Erythroblast (primary cell): ENCODE measurements around the gene BPIFA1.
A peak's percentile ranks its signal among the peaks of the same experiment; 100 is the strongest.

Experiments
- DNase-seq, 2 experiments: peaks; one replicate each; lab custom pipeline; 2025; lab: John Stamatoyannopoulos, UW
- GATA1 ChIP-seq: IDR thresholded peaks from 2 replicates; pipeline ENCODE4 v1.6.1; 2011; ENCODE audit warnings: low read depth, mild to moderate bottlenecking, control low read depth, low read length, moderate library complexity
- POLR2A ChIP-seq: IDR thresholded peaks from 2 replicates; pipeline ENCODE4 v1.6.1; 2011; ENCODE audit warnings: mild to moderate bottlenecking, low read length

The BPIFA1 gene

DNA sequence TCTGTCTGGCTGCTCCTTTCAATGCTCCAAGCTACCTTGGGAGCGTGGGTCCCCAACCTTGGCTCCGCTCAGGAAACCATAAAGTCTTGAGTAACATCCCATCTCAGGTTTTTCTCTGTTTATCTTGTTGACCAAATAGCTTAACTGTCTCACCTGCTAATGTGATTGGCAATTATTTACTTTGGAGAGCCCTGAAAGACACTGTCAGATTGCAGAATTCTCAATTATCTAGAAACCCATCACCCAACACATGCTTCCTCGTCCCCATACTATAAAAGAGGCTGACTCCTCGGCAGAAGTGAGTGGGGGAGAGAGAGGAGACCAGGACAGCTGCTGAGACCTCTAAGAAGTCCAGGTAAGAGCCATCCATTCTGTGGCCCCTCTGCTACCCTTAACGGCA is at the start of gene BPIFA1:
TSS of gene BPIFA1 (plus strand) at position 301 of the 400 bp plus-strand sequence. CDS start 1,716 bp downstream, outside the sequence.
- no peak for DNase-seq
- TF ChIP-seq POLR2A (no peak), GATA1 (no peak)

DNA sequence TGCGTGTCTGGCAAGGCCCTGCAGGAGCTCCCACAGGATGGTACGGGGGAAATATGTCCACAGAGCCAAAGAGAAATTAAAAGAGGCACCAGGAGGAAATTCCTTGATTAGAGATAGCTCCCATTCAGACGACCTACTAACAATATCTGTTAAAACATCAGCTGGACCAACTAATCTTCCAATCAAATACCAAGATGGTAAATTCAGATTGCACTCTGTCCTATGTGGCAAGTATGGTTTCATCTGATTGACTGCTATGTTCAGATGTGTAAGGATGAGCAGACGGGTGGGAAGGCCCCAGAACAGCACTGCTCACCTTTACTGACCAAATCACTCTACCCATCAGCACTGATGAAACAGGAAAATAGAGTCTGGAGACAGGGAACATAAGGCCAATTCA is 48.3 kb upstream of the BPIFA1 start:
- TF ChIP-seq POLR2A (no peak), GATA1 (no peak)
- DNase-seq, result no peak

DNA sequence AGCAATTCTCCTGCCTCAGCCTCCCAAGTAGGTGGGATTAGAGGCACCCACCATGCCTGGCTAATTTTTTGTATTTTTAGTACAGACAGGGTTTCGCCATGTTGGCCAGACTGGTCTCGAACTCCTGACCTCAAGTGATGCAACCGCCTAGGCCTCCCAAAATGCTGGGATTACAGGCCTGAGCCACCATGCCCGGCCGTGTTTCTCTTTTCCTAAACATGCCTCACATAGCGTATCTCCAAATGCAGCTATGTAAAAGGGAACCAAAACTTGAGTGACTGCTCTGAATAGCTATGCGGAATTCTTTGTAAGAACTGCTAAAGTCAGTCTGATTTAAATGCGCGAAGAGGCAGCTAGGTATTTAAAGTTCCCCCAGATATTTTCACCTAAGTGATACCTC is 47.4 kb upstream of the BPIFA1 start:
- no peak for TF ChIP-seq GATA1
- DNase-seq, result no peak

- no peak for DNase-seq
- TF ChIP-seq GATA1, result no peak
- no peak for TF ChIP-seq POLR2A
Measured at GRCh38 chr20:33191484-33191883, 44.3 kb upstream of the BPIFA1 start.

DNA sequence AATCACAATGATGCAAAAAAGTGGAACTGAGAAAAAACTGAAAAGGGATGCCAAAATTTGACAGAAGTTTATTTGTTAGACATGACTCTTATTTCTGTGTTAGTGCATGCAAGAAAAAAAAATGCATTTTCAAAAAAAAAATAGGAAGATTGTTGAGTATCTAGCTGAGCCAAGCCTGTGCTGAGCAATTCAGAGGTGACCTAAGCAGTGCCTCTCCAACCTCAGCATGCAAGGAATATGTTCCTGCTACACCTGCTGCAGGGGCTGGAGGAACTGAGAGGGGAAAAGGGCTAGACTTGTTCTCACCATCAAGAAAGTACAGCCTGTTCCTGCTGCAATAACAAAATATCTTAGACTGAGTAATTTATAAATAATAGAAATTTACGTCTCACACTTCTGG is 43.8 kb upstream of the BPIFA1 start:
- TF ChIP-seq GATA1 (no peak), POLR2A (no peak)
- no peak for DNase-seq

DNA sequence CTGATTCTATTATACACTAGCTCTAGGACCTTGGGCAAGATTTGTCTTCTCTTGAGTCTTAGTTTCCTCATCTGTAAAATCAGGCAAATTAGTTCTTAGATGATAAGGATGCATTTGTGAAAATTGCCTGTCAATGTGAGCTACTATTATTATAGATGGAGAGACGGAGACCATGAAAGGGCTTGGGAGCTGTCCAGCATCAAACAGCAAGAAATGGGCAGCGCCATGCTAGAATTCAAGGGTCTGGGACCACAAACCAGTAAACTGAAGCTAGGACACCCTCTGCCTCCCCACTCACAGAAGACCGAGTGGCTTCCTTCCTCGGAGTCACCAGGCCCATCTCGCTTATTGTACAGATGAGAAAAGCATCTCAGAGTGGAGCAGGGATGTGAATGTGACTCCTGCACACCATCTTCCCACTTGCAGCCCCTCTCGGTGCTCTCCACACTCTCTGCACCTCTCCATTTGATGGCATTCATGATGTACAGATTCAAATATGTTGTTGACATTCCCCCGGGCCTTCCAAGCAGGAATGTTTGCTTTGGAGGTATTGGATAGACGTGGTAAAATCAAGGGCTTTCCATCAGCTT is 42.8 kb upstream of the BPIFA1 start:
- no peak for TF ChIP-seq POLR2A
- no peak for TF ChIP-seq GATA1
- DNase-seq, result no peak

DNA sequence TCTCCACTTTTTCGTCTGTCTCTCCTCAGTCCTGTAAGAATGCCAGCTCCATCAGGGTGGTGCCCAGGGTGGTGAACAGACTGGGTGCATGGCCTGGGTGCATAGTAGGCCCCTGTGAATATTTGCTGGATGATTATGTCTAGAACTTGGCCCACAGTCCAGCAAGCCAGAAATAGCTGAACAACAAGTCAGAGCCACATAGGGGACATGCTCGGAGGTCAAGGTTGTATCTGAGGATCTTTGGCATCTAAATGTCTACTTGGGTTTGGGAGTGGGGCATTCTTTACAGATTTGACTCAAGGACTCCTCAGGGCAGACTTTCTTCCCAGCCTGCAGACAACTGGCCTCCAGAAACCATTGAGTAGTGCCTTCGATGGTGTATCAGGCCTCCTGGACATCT is 36.8 kb upstream of the BPIFA1 start:
- DNase-seq, result no peak
- TF ChIP-seq GATA1 (no peak), POLR2A (no peak)

DNA sequence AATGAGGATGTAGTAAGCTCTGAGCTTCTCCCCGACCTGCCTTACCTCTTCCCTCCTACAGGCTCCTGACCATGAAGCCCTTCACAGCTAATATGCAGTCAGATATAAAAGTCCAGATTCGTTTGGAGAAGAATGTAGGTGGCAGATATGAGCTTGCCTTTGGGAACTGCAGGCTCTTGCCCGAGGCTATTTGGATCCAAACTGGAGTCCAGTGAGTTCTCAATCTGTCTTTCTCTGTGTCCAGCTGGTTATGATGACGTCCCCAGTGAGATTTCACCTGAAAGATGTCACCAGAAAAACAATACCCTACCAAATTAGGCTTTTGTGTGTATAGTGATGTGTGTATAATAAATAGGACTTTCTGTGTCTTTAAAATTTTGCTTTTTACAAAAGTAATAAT is 33.3 kb upstream of the BPIFA1 start:
- DNase-seq, result no peak
- TF ChIP-seq POLR2A (no peak), GATA1 (no peak)

DNA sequence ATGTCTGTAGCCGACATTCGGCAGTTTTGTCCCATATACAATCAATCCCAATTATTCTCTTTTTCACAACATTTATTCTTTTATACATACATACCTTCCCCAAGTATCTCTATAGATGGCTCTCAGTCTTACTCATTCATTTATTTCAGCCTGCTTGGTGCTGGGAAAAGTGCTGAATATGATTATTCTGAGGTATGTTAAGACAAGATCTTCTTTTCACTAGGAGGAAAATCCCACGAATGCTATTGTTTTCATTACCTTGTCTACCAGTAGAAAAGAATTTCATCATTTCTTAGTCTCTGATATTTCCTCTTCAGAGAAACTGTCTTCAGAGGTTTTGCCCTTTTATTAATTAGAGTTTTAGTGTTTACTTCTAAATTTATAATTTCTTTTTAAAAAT is 32.4 kb upstream of the BPIFA1 start:
- no peak for DNase-seq
- TF ChIP-seq POLR2A (no peak), GATA1 (no peak)

DNA sequence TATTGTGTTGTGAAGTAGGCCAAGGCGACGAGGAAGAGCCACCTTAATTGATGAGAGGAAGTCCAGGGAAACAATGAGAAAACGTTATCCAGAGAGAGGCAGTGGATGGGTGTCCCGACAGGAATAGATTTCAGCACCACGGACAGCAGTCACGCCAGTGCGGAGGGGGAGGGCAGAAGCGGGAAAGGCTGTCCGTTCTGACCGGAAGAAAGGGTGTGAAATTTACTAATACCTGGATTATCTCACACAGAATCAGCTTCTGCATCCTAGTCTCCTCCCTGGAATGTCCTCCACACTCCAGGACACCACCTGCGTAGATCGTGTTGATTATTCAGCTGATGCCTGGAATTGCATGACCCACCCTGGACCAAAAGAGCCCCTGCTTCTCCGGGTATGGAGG is 26.0 kb upstream of the BPIFA1 start:
- TF ChIP-seq GATA1, result no peak
- no peak for TF ChIP-seq POLR2A
- DNase-seq, result peak; percentile 46 to 61

- DNase-seq, result no peak
- no peak for TF ChIP-seq POLR2A
- TF ChIP-seq GATA1, result no peak
Measured at GRCh38 chr20:33210371-33210770, 25.4 kb upstream of the BPIFA1 start.

GRCh38 chr20:33211817-33212424 is 23.9 kb upstream of the BPIFA1 start:
- peak; percentile 41 to 42 for DNase-seq
- TF ChIP-seq GATA1 (no peak), POLR2A (no peak)

GRCh38 chr20:33217052-33217451 is 18.7 kb upstream of the BPIFA1 start, which contains the start of gene BPIFA3:
Gene BPIFA3 (plus strand): TSS chr20:33217352. CDS start chr20:33217537, 185 bp downstream.
- DNase-seq, result no peak
- TF ChIP-seq POLR2A (no peak), GATA1 (no peak)

- DNase-seq, result no peak
- TF ChIP-seq GATA1 (no peak), POLR2A (no peak)
Measured at GRCh38 chr20:33224399-33224798, 11.4 kb upstream of the BPIFA1 start.

- DNase-seq, result no peak
- no peak for TF ChIP-seq POLR2A
- TF ChIP-seq GATA1, result no peak
Measured at GRCh38 chr20:33229843-33230242, 6.0 kb upstream of the BPIFA1 start.
